Bronchial epithelial cell (primary cell): ENCODE data around the gene LDAH. TPM values are rescaled to one million over a fixed set of nuclear protein-coding genes. Genes with fewer than 3 reads are reported as not detected.
A peak's percentile ranks its signal among the peaks of the same experiment; 100 is the strongest.

ENCODE experiments used
- DNase-seq: peaks from one replicate; pipeline ENCODE4 v3.0.0-alpha.2; 2010; ENCODE audit warnings: low read depth
- FAIRE-seq: peaks from 2 replicates; lab custom pipeline; 2011; peaks lifted over from hg19 to GRCh38; lab: Jason Lieb, UNC
- H3K27me3 ChIP-seq: 2 replicates; pipeline ENCODE4 v1.5.1; 2011; ENCODE audit warnings: low read length; ENCODE audit not compliant: control insufficient read depth, insufficient read depth
- H3K36me3 ChIP-seq: 2 replicates; pipeline ENCODE4 v1.5.1; 2011; ENCODE audit warnings: low read length; ENCODE audit not compliant: control insufficient read depth, insufficient read depth
- H3K4me3 ChIP-seq: 2 replicates; pipeline ENCODE4 v1.5.1; 2011; ENCODE audit warnings: mild to moderate bottlenecking, low read depth, low read length, control low read depth
- total RNA-seq: library from RNA; depleted of rRNA; stranded (reverse); fragments of >200 nt; gene quantifications from 2 replicates; pipeline ENCODE4 v1.2.1, GENCODE V29; 2014
- TF ChIP-seq, protein P1 (sequence below): IDR thresholded peaks from 2 replicates; pipeline ENCODE4 v1.5.1; 2011; ENCODE audit warnings: mild to moderate bottlenecking, moderate library complexity, low read length, control low read depth, inconsistent platforms; ENCODE audit not compliant: insufficient read depth, severe bottlenecking

Gene LDAH
- total RNA-seq, 1 donor from 2014 or later, result 8.4 TPM

DNA sequence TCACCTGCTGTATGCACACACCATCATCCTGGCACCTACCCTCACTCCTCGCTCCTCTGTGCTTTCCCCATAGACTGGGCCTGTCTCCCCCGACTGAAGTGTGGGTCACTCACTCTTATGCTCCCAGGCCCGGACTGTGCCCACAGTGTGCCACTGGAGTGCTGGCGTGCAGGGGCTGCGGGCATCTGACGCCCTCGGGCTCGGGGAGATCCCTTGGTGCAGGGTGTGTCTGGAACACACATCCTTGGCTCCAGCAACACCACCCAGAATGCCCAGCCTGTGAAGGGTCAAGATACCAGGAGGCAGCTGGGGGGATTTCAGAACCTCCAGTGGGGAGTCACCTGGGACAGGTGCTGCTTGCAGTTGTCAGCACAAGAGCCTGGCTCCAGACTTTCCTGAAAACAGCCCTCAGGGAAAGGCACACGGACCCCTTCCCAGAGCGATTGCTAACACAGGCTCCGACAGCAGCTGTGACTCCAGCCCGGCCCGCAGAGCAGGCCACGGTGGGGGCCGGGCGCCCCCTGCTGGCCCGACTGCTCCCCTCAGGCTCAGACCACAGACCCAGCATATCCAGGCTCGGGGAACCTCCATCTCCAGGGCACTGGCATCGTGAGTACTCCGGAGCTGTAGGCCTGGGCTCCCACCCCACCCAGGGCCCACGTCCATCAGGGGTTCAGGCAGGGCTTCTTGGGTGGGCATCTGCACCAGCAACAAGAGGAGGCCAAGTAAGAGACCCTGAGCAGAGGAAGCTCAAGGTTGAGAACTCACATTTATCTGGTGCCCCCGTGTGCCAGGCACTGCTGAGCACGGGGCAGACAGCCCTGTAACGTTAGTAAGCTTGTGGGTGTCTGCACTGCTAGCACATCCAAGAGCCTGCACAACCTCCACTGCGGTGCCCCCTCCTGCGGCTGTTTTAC lies 180.6 kb downstream of the LDAH start:
- peak; percentile 44 for DNase-seq
- TF ChIP-seq, protein P1, sequence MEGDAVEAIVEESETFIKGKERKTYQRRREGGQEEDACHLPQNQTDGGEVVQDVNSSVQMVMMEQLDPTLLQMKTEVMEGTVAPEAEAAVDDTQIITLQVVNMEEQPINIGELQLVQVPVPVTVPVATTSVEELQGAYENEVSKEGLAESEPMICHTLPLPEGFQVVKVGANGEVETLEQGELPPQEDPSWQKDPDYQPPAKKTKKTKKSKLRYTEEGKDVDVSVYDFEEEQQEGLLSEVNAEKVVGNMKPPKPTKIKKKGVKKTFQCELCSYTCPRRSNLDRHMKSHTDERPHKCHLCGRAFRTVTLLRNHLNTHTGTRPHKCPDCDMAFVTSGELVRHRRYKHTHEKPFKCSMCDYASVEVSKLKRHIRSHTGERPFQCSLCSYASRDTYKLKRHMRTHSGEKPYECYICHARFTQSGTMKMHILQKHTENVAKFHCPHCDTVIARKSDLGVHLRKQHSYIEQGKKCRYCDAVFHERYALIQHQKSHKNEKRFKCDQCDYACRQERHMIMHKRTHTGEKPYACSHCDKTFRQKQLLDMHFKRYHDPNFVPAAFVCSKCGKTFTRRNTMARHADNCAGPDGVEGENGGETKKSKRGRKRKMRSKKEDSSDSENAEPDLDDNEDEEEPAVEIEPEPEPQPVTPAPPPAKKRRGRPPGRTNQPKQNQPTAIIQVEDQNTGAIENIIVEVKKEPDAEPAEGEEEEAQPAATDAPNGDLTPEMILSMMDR, result peak; percentile 99
- Histone ChIP-seq H3K36me3 (peaks cover 8% of the 10 kb centered on the region), H3K27me3 (no peaks in the 10 kb centered on the region), H3K4me3 (no peak overlapping the region)
- FAIRE-seq, result no peak

DNA sequence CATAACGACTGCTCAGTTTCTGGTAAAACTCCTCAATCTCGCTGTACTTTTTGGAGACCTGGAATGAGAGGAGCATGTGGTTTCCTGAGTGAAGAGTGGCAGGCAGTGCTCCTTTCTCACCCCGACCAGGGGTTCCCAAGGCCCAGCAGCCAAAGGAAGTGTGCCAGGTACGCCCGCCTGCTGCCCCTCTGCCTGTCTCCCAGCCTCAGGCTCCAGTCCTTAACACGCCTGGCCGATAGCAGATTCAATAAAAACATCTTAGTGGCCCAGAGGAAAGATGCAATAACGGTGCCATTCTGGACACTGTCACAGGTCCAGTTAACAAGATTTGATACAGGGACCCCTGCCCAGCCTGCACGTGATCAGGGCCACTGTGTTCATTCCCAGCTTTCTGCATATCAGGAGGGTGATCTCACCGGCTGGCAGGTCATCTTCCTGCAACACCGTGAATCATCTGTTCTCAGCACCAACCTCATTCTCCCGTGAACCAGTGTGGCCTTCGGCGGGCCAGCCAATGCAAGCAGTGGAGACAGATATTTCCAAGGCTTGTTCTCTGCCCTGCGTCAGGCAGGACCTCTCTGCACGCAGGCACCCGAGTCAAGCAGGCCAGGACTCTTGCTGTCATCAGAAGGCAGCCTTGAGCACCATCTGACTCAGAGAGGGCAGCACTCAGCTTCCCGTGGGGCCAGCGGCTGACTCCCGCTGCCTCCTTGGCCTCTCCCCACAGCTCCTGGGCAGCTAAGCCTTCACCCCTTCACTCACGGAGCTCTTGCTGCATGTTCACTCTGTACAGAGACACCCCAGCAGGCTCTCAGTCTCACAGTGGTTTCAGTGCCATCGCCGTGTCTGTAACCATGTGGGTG lies 181.5 kb downstream of the LDAH start:
- no peak for FAIRE-seq
- TF ChIP-seq, protein P1, result no peak
- Histone ChIP-seq H3K27me3 (no peaks in the 10 kb centered on the region), H3K36me3 (peaks cover 8% of the 10 kb centered on the region), H3K4me3 (no peak overlapping the region)
- peak; percentile 85 for DNase-seq

DNA sequence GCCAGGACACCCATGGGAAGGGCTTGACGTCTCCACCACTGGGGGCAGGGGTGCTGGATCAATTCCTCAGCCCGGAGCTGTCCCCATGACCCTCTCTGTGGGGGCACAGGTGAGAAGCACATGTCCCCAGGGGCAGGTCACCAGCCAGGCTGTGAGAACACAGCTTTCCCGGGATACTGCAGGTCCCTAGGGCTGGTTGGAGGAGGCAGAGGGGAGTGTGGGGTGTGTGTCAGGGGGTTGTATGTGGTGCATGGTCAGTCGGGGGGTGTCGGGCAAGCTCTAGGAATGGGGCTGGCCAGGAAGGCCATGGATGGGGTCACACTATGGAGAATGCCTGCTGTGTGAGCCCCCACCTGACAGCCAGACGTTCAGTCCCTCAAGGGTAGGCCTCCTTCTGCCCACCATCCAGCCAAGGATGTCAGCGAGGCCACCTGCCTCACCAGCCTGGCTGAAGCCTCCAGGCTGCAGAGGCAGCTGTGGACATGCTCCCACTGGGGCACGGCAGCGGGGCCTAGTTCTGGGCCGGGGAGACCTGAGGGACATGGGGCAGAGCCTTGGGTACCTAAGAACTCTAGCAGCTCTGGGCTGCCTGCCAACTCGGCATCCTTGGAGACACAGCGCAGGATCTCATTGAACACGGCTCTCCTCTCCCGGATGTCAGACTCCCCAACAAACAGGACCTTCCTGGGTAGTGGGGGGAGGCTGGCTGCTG lies 182.3 kb downstream of the LDAH start:
- Histone ChIP-seq H3K27me3 (no peaks in the 10 kb centered on the region), H3K36me3 (peaks cover 8% of the 10 kb centered on the region), H3K4me3 (no peak overlapping the region)
- DNase-seq, result no peak
- no peak for FAIRE-seq
- TF ChIP-seq, protein P1, result no peak

- FAIRE-seq (no peak), DNase-seq (no peak)
- peaks cover 7% of the 10 kb centered on the region for H3K36me3 ChIP-seq
- TF ChIP-seq, protein P1, result no peak
- no peak overlapping the region for H3K4me3 ChIP-seq
- H3K27me3 ChIP-seq, result no peaks in the 10 kb centered on the region
Observed at GRCh38 chr2:20638646-20639430, 184.1 kb downstream of the LDAH start.

DNA sequence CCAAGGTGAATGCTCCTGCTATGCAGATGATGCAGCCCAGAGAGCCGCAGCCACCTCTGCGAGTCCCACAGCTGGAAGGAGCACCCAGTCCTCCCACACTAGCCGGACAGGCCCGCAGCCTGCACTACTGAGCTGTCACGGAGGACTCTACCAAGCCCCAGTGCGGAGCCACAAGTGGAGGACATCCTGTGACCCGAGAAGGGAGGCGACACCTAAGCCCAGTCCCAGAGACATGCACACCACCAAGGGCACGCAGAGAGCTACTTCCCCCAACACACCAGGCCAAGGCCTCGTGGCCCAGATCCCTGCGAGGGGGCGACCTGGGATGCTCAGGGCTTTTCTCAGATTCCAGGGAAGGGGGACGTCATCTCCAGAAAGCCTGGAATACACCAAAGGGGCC lies 184.9 kb downstream of the LDAH start:
- DNase-seq, result no peak
- Histone ChIP-seq H3K36me3 (peaks cover 7% of the 10 kb centered on the region), H3K27me3 (no peaks in the 10 kb centered on the region), H3K4me3 (no peak overlapping the region)
- TF ChIP-seq, protein P1, result no peak
- no peak for FAIRE-seq
